Mesendoderm (in vitro differentiated cells): ENCODE measurements around the gene ZNF780A. TPM values are rescaled to one million over a fixed set of nuclear protein-coding genes. Genes with fewer than 3 reads are reported as not detected.
A peak's percentile ranks its signal among the peaks of the same experiment; 100 is the strongest.

ENCODE experiments used
- DNase-seq: peaks from one replicate; pipeline ENCODE4 v3.0.0; 2013
- H2AK5ac ChIP-seq: 2 replicates; pipeline ENCODE4 v1.6.1; 2013; ENCODE audit warnings: low read length, inconsistent platforms
- H2BK120ac ChIP-seq: 2 replicates; pipeline ENCODE4 v1.6.1; 2013; ENCODE audit warnings: low read depth, mild to moderate bottlenecking, low read length, moderate library complexity, mixed read lengths
- H2BK15ac ChIP-seq: replicated peaks from 2 replicates; pipeline ENCODE4 v1.6.1; 2013; ENCODE audit warnings: low read depth, mild to moderate bottlenecking, moderate library complexity
- H2BK5ac ChIP-seq: 2 replicates; pipeline ENCODE4 v1.6.1; 2013; ENCODE audit warnings: low read length, inconsistent platforms
- H3K18ac ChIP-seq: 2 replicates; pipeline ENCODE4 v1.6.1; 2013; ENCODE audit warnings: mild to moderate bottlenecking, low read length, mixed read lengths
- H3K23ac ChIP-seq: one replicate; pipeline ENCODE4 v1.6.1; 2013; ENCODE audit warnings: low read length
- H3K27ac ChIP-seq: 2 replicates; pipeline ENCODE4 v1.5.1; 2013; ENCODE audit warnings: low read depth, mild to moderate bottlenecking, inconsistent platforms, low read length, moderate library complexity
- H3K27me3 ChIP-seq: 2 replicates; pipeline ENCODE4 v1.6.1; 2013; ENCODE audit warnings: low read length, control low read depth, mild to moderate bottlenecking, inconsistent platforms; ENCODE audit not compliant: insufficient read depth, poor library complexity
- H3K36me3 ChIP-seq: 2 replicates; pipeline ENCODE4 v1.6.1; 2013; ENCODE audit warnings: low read length, inconsistent platforms; ENCODE audit not compliant: control insufficient read depth, insufficient read depth
- H3K4ac ChIP-seq: one replicate; pipeline ENCODE4 v1.6.1; 2013; ENCODE audit warnings: low read depth, mild to moderate bottlenecking, low read length, moderate library complexity
- H3K4me1 ChIP-seq: 2 replicates; pipeline ENCODE4 v1.6.1; 2013; ENCODE audit warnings: low read depth, low read length, inconsistent platforms; ENCODE audit not compliant: control insufficient read depth
- H3K4me2 ChIP-seq: 2 replicates; pipeline ENCODE4 v1.6.1; 2013; ENCODE audit warnings: low read length
- H3K4me3 ChIP-seq: 2 replicates; pipeline ENCODE4 v1.5.1; 2013; ENCODE audit warnings: mild to moderate bottlenecking, low read length
- H3K56ac ChIP-seq: one replicate; pipeline ENCODE4 v1.6.1; 2013; ENCODE audit warnings: low read length
- H3K79me1 ChIP-seq: 2 replicates; pipeline ENCODE4 v1.6.1; 2013; ENCODE audit warnings: low read length, inconsistent platforms
- H3K79me2 ChIP-seq: 2 replicates; pipeline ENCODE4 v1.6.1; 2013; ENCODE audit warnings: mild to moderate bottlenecking, low read length; ENCODE audit not compliant: control insufficient read depth, insufficient read depth
- H3K9ac ChIP-seq: 2 replicates; pipeline ENCODE4 v1.6.1; 2013; ENCODE audit warnings: low read length, inconsistent platforms
- H4K5ac ChIP-seq: one replicate; pipeline ENCODE4 v1.6.1; 2013; ENCODE audit warnings: low read length
- H4K8ac ChIP-seq: one replicate; pipeline ENCODE4 v1.6.1; 2013; ENCODE audit warnings: low read depth, mild to moderate bottlenecking, control low read depth, low read length, moderate library complexity
- WGBS: extraction: QIAGEN DNeasy Blood & Tissue Kit; methylation state at CpG from one replicate; pipeline ENCODE4 v1.1.7; 2013; ENCODE audit warnings: low lambda C conversion rate, missing lambda C conversion rate; ENCODE audit not compliant: insufficient coverage; ENCODE audit errors: extremely low coverage; 5-methylcytosine and 5-hydroxymethylcytosine counted together
- polyA plus RNA-seq, 2 experiments: library from polyadenylated mRNA; stranded (reverse); fragments of 200-250 nt; gene quantifications; one replicate each; pipeline ENCODE4 v1.2.3, GENCODE V29; 2013

ZNF780A gene
- polyA plus RNA-seq (2013, experiment 1 of 2): 9.1 TPM
- polyA plus RNA-seq (2013, experiment 2 of 2): 8.5 TPM

DNA sequence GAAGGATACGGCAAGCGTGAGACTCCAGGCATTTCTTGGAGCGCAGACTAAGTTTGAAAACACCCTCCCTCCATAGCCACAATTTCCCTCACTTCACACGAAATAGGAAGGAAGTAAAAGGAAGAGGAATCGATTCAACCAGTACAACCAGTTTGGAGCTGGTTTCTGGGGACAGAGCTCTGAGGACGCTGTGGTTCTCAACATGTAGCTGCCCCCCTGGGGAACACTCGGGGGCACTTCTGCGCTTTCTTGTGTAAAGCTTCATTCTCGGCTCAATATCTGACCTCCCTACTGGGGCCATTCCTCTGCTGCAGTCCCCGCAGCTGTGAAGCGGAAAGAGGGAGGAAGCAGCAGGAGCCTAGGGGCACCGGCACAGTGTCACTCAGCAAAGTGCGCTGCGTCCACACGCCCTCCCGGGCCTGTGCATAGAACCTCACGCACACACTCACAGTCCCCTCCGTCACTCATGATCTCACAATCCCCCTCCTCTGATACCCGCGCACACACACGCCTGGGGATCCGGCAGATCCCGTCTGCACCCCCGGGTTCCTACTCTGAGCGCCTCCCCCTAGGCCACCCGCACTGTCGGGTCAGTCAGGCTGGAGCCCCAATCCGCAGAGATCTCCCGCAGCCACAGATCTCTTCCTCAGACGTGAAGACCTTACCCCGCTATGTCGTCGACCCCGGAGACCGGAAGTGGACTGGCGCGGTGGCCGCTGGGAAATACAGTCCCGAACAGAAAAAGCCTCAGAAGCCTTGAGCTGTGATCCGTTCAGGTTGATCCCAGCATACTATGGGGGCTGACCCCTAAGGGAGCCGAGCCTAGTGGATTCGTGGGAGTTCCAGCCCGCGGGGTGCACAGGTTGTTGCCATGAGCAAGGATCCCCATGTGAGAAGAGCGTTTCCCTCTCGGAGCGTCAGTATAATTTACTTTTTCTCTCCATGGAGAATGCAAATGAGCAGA is at the start of gene ZNF780A:
ZNF780A (minus strand) TSS at position 703 of the 964 bp plus-strand sequence. CDS start 6,190 bp downstream, outside the sequence.
- Histone ChIP-seq H2BK120ac (no peak within 1 kb of the TSS), H3K27ac (peak within 1 kb of the TSS; percentile 58)
- WGBS: no CpG with 5 or more reads among the region's 47 CpGs

DNA sequence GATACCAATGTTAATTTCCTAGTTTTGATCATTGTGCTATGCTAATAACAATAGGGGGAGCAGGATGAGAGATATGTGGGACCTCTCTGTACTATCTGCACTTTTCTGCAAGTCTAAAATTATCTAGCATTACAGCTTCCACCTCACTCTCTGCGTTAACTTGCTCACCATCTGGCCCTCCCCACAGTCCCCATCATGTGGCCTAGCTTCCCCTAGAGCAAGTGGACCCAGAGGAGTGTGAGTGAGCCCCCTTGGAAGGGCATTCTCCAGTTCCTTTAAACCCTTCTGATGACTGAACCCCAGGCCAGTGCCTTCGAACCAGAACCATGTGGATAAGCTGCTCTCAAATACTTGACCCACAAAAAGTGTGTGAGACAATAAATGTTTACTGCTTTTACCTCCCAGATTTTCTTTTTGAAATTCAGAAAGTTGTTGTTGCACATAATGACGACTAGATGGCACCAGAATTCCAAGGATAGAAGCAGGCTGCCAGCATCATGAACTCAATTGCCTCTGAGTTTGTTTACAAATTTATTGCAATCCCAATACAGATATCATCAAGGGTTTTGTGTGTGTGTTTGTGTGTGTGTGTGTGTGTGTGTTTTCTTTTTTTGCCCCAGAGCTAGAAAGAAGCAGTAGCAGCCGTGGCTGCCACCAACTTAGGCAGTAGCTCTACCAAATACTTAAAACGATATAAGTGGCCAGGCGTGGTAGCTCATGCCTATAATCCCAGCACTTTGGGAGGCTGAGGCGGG is 49.0 kb upstream of the ZNF780A start:
- Histone ChIP-seq H3K79me1 (no peaks in the 10 kb centered on the region), H3K27ac (no peak overlapping the region), H3K56ac (no peak overlapping the region), H3K4me1 (no peaks in the 10 kb centered on the region), H2BK15ac (no peak overlapping the region), H4K5ac (no peak overlapping the region), H3K36me3 (no peaks in the 10 kb centered on the region), H3K4me3 (no peak overlapping the region), H3K9ac (no peak overlapping the region), H2BK120ac (no peak overlapping the region), H3K23ac (no peak overlapping the region), H2BK5ac (no peak overlapping the region), H4K8ac (no peak overlapping the region), H3K27me3 (no peaks in the 10 kb centered on the region), H3K4ac (no peak overlapping the region), H3K4me2 (no peak overlapping the region), H2AK5ac (no peak overlapping the region), H3K18ac (no peak overlapping the region), H3K79me2 (no peaks in the 10 kb centered on the region)
- WGBS: no CpG with 5 or more reads among the region's 7 CpGs
- DNase-seq: peak; percentile 44

More for the DNA sequence above, at the start of gene ZNF780A:
- no peaks in the 10 kb centered on the region for H3K36me3 ChIP-seq
- no peak within 1 kb of the TSS for H3K4ac ChIP-seq
- H3K4me1 ChIP-seq: no peaks in the 10 kb centered on the region
- H3K56ac ChIP-seq: peak within 1 kb of the TSS; percentile 90
- peak within 1 kb of the TSS; percentile 96 for H3K4me3 ChIP-seq
- H3K79me1 ChIP-seq: no peaks in the 10 kb centered on the region
- no peak within 1 kb of the TSS for H4K8ac ChIP-seq
- H3K18ac ChIP-seq: peak within 1 kb of the TSS; percentile 33
- DNase-seq: peak; percentile 92
- peak within 1 kb of the TSS; percentile 93 for H3K9ac ChIP-seq
- no peaks in the 10 kb centered on the region for H3K27me3 ChIP-seq
- H4K5ac ChIP-seq: no peak within 1 kb of the TSS
- H3K23ac ChIP-seq: peak within 1 kb of the TSS; percentile 94
- no peaks in the 10 kb centered on the region for H3K79me2 ChIP-seq
- peak within 1 kb of the TSS; percentile 43 for H2BK5ac ChIP-seq
- H2AK5ac ChIP-seq: no peak within 1 kb of the TSS
- H2BK15ac ChIP-seq: no peak within 1 kb of the TSS
- peak within 1 kb of the TSS; percentile 91 for H3K4me2 ChIP-seq

DNA sequence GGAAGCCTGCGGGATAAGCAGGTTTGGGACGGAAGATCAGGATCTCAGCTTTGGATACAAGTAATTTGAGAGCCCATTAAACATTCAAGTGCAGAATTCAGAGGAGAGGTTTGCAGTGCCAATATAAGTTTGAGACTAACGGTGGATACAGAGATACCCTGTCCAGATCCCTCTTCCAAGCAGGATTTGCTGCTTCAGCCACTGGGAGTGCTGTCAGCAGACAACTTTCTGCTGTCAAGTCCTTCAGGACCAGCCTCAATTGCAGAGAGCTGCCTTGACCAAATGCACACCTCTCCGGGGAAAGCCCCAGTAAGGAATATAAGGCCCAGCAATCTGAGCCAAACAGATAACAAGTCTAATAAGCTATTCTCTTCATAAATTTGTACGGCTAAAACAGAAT is 46.1 kb upstream of the ZNF780A start:
- H3K27ac ChIP-seq: no peak overlapping the region
- H2AK5ac ChIP-seq: no peak overlapping the region
- no peaks in the 10 kb centered on the region for H3K79me2 ChIP-seq
- H3K4me1 ChIP-seq: no peaks in the 10 kb centered on the region
- H3K27me3 ChIP-seq: no peaks in the 10 kb centered on the region
- no peak overlapping the region for H2BK120ac ChIP-seq
- no CpG with 5 or more reads among the region's 5 CpGs for WGBS
- H3K4me3 ChIP-seq: no peak overlapping the region
- H3K56ac ChIP-seq: no peak overlapping the region
- no peak overlapping the region for H2BK15ac ChIP-seq
- H4K8ac ChIP-seq: no peak overlapping the region
- no peaks in the 10 kb centered on the region for H3K36me3 ChIP-seq
- H4K5ac ChIP-seq: no peak overlapping the region
- no peak overlapping the region for H3K23ac ChIP-seq
- H2BK5ac ChIP-seq: no peak overlapping the region
- H3K18ac ChIP-seq: no peak overlapping the region
- H3K4me2 ChIP-seq: no peak overlapping the region
- DNase-seq: no peak
- H3K79me1 ChIP-seq: no peaks in the 10 kb centered on the region
- H3K4ac ChIP-seq: no peak overlapping the region
- H3K9ac ChIP-seq: no peak overlapping the region

DNA sequence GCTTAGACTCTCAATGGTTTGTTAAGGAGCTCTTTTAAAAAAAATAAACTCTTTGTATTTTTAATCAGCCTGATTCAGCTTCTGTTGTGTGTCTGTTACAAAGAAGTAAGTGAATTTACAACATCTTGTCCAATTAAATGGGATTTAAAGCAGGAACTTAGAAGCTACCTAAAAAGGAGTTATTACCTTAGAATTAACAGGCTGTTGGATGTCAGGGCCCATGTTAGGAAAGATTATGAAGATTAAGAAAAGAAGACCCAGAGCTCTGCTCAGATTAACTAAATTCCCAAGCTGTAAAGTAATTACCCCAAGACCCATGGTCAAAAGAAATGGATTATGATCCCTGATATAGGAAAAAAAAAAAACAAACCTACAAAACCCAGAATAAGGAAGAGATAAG is 44.1 kb upstream of the ZNF780A start:
- Histone ChIP-seq H3K4me3 (no peak overlapping the region), H3K9ac (no peak overlapping the region), H3K27ac (no peak overlapping the region), H3K23ac (no peak overlapping the region), H3K18ac (no peak overlapping the region), H3K79me1 (no peaks in the 10 kb centered on the region), H3K36me3 (no peaks in the 10 kb centered on the region), H3K4me2 (no peak overlapping the region), H3K56ac (no peak overlapping the region), H3K4me1 (no peaks in the 10 kb centered on the region), H3K27me3 (no peaks in the 10 kb centered on the region), H3K79me2 (no peaks in the 10 kb centered on the region), H3K4ac (no peak overlapping the region), H4K5ac (no peak overlapping the region), H4K8ac (no peak overlapping the region), H2BK15ac (no peak overlapping the region), H2AK5ac (no peak overlapping the region), H2BK5ac (no peak overlapping the region), H2BK120ac (no peak overlapping the region)
- DNase-seq: no peak

DNA sequence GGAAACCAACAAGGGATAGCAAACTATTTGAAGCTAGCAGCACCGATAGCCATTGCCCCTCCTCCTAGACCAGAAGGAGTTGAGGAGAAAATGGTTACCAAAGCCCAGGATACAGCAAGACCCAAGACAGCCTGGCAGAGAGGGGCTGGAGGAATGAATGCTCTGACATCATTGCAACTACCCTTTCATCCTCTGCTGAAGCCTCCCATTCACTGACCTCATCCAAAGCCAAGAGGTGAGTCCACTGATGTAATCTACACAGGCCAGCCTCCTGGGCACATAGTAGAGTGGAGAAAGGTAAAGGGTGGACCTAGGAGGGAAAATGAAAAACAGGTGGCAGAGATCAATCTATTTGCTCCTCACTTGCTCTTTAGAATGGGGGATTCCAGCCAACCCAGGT is 42.7 kb upstream of the ZNF780A start:
- no peak overlapping the region for H3K9ac ChIP-seq

More for the DNA sequence above, 42.7 kb upstream of the ZNF780A start:
- H4K5ac ChIP-seq: no peak overlapping the region
- no peak overlapping the region for H2BK5ac ChIP-seq
- H3K4me2 ChIP-seq: no peak overlapping the region
- no peak overlapping the region for H3K23ac ChIP-seq
- no peaks in the 10 kb centered on the region for H3K79me2 ChIP-seq
- H3K4ac ChIP-seq: no peak overlapping the region
- H3K4me1 ChIP-seq: no peaks in the 10 kb centered on the region
- H2BK15ac ChIP-seq: no peak overlapping the region
- WGBS: no CpG with 5 or more reads among the region's 1 CpG
- no peak overlapping the region for H3K56ac ChIP-seq
- no peaks in the 10 kb centered on the region for H3K79me1 ChIP-seq
- no peak overlapping the region for H4K8ac ChIP-seq
- no peak overlapping the region for H2AK5ac ChIP-seq
- no peaks in the 10 kb centered on the region for H3K27me3 ChIP-seq
- H3K4me3 ChIP-seq: no peak overlapping the region
- no peaks in the 10 kb centered on the region for H3K36me3 ChIP-seq
- H3K18ac ChIP-seq: no peak overlapping the region
- H3K27ac ChIP-seq: no peak overlapping the region
- no peak for DNase-seq
- no peak overlapping the region for H2BK120ac ChIP-seq
